Mesendoderm (in vitro differentiated cells): Measurements from ENCODE around the gene ADAM23.

Experiments
- DNase-seq: peaks from one replicate; pipeline ENCODE4 v3.0.0; 2013
- H2AK5ac ChIP-seq: 2 replicates; pipeline ENCODE4 v1.6.1; 2013; ENCODE audit warnings: low read length, inconsistent platforms
- H2BK120ac ChIP-seq: 2 replicates; pipeline ENCODE4 v1.6.1; 2013; ENCODE audit warnings: low read depth, mild to moderate bottlenecking, low read length, moderate library complexity, mixed read lengths
- H2BK15ac ChIP-seq: replicated peaks from 2 replicates; pipeline ENCODE4 v1.6.1; 2013; ENCODE audit warnings: low read depth, mild to moderate bottlenecking, moderate library complexity
- H2BK5ac ChIP-seq: 2 replicates; pipeline ENCODE4 v1.6.1; 2013; ENCODE audit warnings: low read length, inconsistent platforms
- H3K18ac ChIP-seq: 2 replicates; pipeline ENCODE4 v1.6.1; 2013; ENCODE audit warnings: mild to moderate bottlenecking, low read length, mixed read lengths
- H3K23ac ChIP-seq: one replicate; pipeline ENCODE4 v1.6.1; 2013; ENCODE audit warnings: low read length
- H3K27ac ChIP-seq: 2 replicates; pipeline ENCODE4 v1.5.1; 2013; ENCODE audit warnings: low read depth, mild to moderate bottlenecking, inconsistent platforms, low read length, moderate library complexity
- H3K27me3 ChIP-seq: 2 replicates; pipeline ENCODE4 v1.6.1; 2013; ENCODE audit warnings: low read length, control low read depth, mild to moderate bottlenecking, inconsistent platforms; ENCODE audit not compliant: insufficient read depth, poor library complexity
- H3K36me3 ChIP-seq: 2 replicates; pipeline ENCODE4 v1.6.1; 2013; ENCODE audit warnings: low read length, inconsistent platforms; ENCODE audit not compliant: control insufficient read depth, insufficient read depth
- H3K4ac ChIP-seq: one replicate; pipeline ENCODE4 v1.6.1; 2013; ENCODE audit warnings: low read depth, mild to moderate bottlenecking, low read length, moderate library complexity
- H3K4me1 ChIP-seq: 2 replicates; pipeline ENCODE4 v1.6.1; 2013; ENCODE audit warnings: low read depth, low read length, inconsistent platforms; ENCODE audit not compliant: control insufficient read depth
- H3K4me2 ChIP-seq: 2 replicates; pipeline ENCODE4 v1.6.1; 2013; ENCODE audit warnings: low read length
- H3K4me3 ChIP-seq: 2 replicates; pipeline ENCODE4 v1.5.1; 2013; ENCODE audit warnings: mild to moderate bottlenecking, low read length
- H3K56ac ChIP-seq: one replicate; pipeline ENCODE4 v1.6.1; 2013; ENCODE audit warnings: low read length
- H3K79me1 ChIP-seq: 2 replicates; pipeline ENCODE4 v1.6.1; 2013; ENCODE audit warnings: low read length, inconsistent platforms
- H3K79me2 ChIP-seq: 2 replicates; pipeline ENCODE4 v1.6.1; 2013; ENCODE audit warnings: mild to moderate bottlenecking, low read length; ENCODE audit not compliant: control insufficient read depth, insufficient read depth
- H3K9ac ChIP-seq: 2 replicates; pipeline ENCODE4 v1.6.1; 2013; ENCODE audit warnings: low read length, inconsistent platforms
- H4K5ac ChIP-seq: one replicate; pipeline ENCODE4 v1.6.1; 2013; ENCODE audit warnings: low read length
- H4K8ac ChIP-seq: one replicate; pipeline ENCODE4 v1.6.1; 2013; ENCODE audit warnings: low read depth, mild to moderate bottlenecking, control low read depth, low read length, moderate library complexity
- WGBS: extraction: QIAGEN DNeasy Blood & Tissue Kit; methylation state at CpG from one replicate; pipeline ENCODE4 v1.1.7; 2013; ENCODE audit warnings: low lambda C conversion rate, missing lambda C conversion rate; ENCODE audit not compliant: insufficient coverage; ENCODE audit errors: extremely low coverage; 5-methylcytosine and 5-hydroxymethylcytosine counted together

ADAM23 gene

GRCh38 chr2:206424134-206424533 lies 19.2 kb upstream of the ADAM23 start:
- Histone ChIP-seq H3K27ac (no peak overlapping the region), H3K36me3 (no peaks in the 10 kb centered on the region), H3K56ac (no peak overlapping the region), H3K4ac (no peak overlapping the region), H2BK5ac (no peak overlapping the region), H3K4me3 (no peak overlapping the region), H4K5ac (no peak overlapping the region), H3K18ac (no peak overlapping the region), H3K23ac (no peak overlapping the region), H3K9ac (no peak overlapping the region), H2BK120ac (no peak overlapping the region), H2AK5ac (no peak overlapping the region), H4K8ac (no peak overlapping the region), H3K79me1 (no peaks in the 10 kb centered on the region), H3K27me3 (no peaks in the 10 kb centered on the region), H3K4me1 (no peaks in the 10 kb centered on the region), H2BK15ac (no peak overlapping the region), H3K79me2 (no peaks in the 10 kb centered on the region), H3K4me2 (no peak overlapping the region)
- no CpG with 5 or more reads among the region's 3 CpGs for WGBS
- no peak for DNase-seq

- no CpG with 5 or more reads among the region's 3 CpGs for WGBS
- no peak for DNase-seq
- H3K79me1 ChIP-seq: no peaks in the 10 kb centered on the region
- H3K4me3 ChIP-seq: no peak overlapping the region
- no peak overlapping the region for H4K5ac ChIP-seq
- H2AK5ac ChIP-seq: no peak overlapping the region
- no peaks in the 10 kb centered on the region for H3K4me1 ChIP-seq
- no peak overlapping the region for H3K9ac ChIP-seq
- no peak overlapping the region for H3K27ac ChIP-seq
- H3K79me2 ChIP-seq: no peaks in the 10 kb centered on the region
- H3K4me2 ChIP-seq: no peak overlapping the region
- no peak overlapping the region for H3K56ac ChIP-seq
- no peak overlapping the region for H3K4ac ChIP-seq
- H3K36me3 ChIP-seq: no peaks in the 10 kb centered on the region
- H2BK5ac ChIP-seq: no peak overlapping the region
- no peak overlapping the region for H3K18ac ChIP-seq
- no peak overlapping the region for H2BK120ac ChIP-seq
- no peaks in the 10 kb centered on the region for H3K27me3 ChIP-seq
- no peak overlapping the region for H4K8ac ChIP-seq
- H2BK15ac ChIP-seq: no peak overlapping the region
- no peak overlapping the region for H3K23ac ChIP-seq
Measured at GRCh38 chr2:206428783-206429182, 14.5 kb upstream of the ADAM23 start.

- H4K8ac ChIP-seq: no peak overlapping the region
- no peak overlapping the region for H2BK120ac ChIP-seq
- H2BK5ac ChIP-seq: no peak overlapping the region
- H3K79me1 ChIP-seq: no peaks in the 10 kb centered on the region
- H3K18ac ChIP-seq: no peak overlapping the region
- no peak overlapping the region for H3K4me3 ChIP-seq
- no peak overlapping the region for H3K27ac ChIP-seq
- no peaks in the 10 kb centered on the region for H3K36me3 ChIP-seq
- no peak overlapping the region for H3K9ac ChIP-seq
- H3K4me1 ChIP-seq: no peaks in the 10 kb centered on the region
- H3K23ac ChIP-seq: no peak overlapping the region
- H4K5ac ChIP-seq: no peak overlapping the region
- no peak overlapping the region for H2AK5ac ChIP-seq
- H3K56ac ChIP-seq: no peak overlapping the region
- no peaks in the 10 kb centered on the region for H3K79me2 ChIP-seq
- H3K4me2 ChIP-seq: no peak overlapping the region
- no peak for DNase-seq
- H3K4ac ChIP-seq: no peak overlapping the region
- H3K27me3 ChIP-seq: no peaks in the 10 kb centered on the region
- H2BK15ac ChIP-seq: no peak overlapping the region
- WGBS: no CpG with 5 or more reads among the region's 2 CpGs
Measured at GRCh38 chr2:206430452-206430851, 12.9 kb upstream of the ADAM23 start.

- Histone ChIP-seq H3K4me2 (no peak overlapping the region), H3K4me1 (no peaks in the 10 kb centered on the region), H3K56ac (no peak overlapping the region), H4K8ac (no peak overlapping the region), H3K27ac (no peak overlapping the region), H3K36me3 (no peaks in the 10 kb centered on the region), H4K5ac (no peak overlapping the region), H2BK5ac (no peak overlapping the region), H2BK120ac (no peak overlapping the region), H3K79me1 (no peaks in the 10 kb centered on the region), H3K79me2 (no peaks in the 10 kb centered on the region), H3K9ac (no peak overlapping the region), H3K23ac (no peak overlapping the region), H3K4ac (no peak overlapping the region), H3K27me3 (no peaks in the 10 kb centered on the region), H3K4me3 (no peak overlapping the region), H2BK15ac (no peak overlapping the region), H2AK5ac (no peak overlapping the region), H3K18ac (no peak overlapping the region)
- DNase-seq: no peak
- WGBS: no CpG with 5 or more reads among the region's 3 CpGs
Measured at GRCh38 chr2:206431439-206431838, 11.9 kb upstream of the ADAM23 start.

GRCh38 chr2:206432193-206433082 lies 10.9 kb upstream of the ADAM23 start:
- H3K36me3 ChIP-seq: no peaks in the 10 kb centered on the region
- no peak overlapping the region for H3K9ac ChIP-seq
- H3K18ac ChIP-seq: no peak overlapping the region
- H3K27me3 ChIP-seq: no peaks in the 10 kb centered on the region
- no peak overlapping the region for H4K5ac ChIP-seq
- no peak overlapping the region for H2BK120ac ChIP-seq
- no peak overlapping the region for H3K56ac ChIP-seq
- H3K23ac ChIP-seq: no peak overlapping the region
- DNase-seq: no peak
- H4K8ac ChIP-seq: no peak overlapping the region
- no peak overlapping the region for H2BK15ac ChIP-seq
- no peak overlapping the region for H3K4ac ChIP-seq
- WGBS: no CpG with 5 or more reads among the region's 6 CpGs
- no peak overlapping the region for H3K27ac ChIP-seq
- no peaks in the 10 kb centered on the region for H3K4me1 ChIP-seq
- no peak overlapping the region for H3K4me2 ChIP-seq
- H3K79me2 ChIP-seq: no peaks in the 10 kb centered on the region
- H2BK5ac ChIP-seq: no peak overlapping the region
- no peak overlapping the region for H2AK5ac ChIP-seq
- H3K79me1 ChIP-seq: no peaks in the 10 kb centered on the region
- H3K4me3 ChIP-seq: no peak overlapping the region

GRCh38 chr2:206433190-206433589 lies 10.1 kb upstream of the ADAM23 start:
- Histone ChIP-seq H3K27ac (no peak overlapping the region), H3K9ac (no peak overlapping the region), H3K4me1 (no peaks in the 10 kb centered on the region), H2BK5ac (no peak overlapping the region), H4K8ac (no peak overlapping the region), H3K79me2 (no peaks in the 10 kb centered on the region), H3K27me3 (no peaks in the 10 kb centered on the region), H3K4ac (no peak overlapping the region), H3K56ac (no peak overlapping the region), H2AK5ac (no peak overlapping the region), H3K18ac (no peak overlapping the region), H3K36me3 (no peaks in the 10 kb centered on the region), H3K4me2 (no peak overlapping the region), H3K79me1 (no peaks in the 10 kb centered on the region), H2BK120ac (no peak overlapping the region), H4K5ac (no peak overlapping the region), H2BK15ac (no peak overlapping the region), H3K4me3 (no peak overlapping the region), H3K23ac (no peak overlapping the region)
- DNase-seq: no peak
